Measurements from ENCODE around the gene TMIGD2.

DNA sequence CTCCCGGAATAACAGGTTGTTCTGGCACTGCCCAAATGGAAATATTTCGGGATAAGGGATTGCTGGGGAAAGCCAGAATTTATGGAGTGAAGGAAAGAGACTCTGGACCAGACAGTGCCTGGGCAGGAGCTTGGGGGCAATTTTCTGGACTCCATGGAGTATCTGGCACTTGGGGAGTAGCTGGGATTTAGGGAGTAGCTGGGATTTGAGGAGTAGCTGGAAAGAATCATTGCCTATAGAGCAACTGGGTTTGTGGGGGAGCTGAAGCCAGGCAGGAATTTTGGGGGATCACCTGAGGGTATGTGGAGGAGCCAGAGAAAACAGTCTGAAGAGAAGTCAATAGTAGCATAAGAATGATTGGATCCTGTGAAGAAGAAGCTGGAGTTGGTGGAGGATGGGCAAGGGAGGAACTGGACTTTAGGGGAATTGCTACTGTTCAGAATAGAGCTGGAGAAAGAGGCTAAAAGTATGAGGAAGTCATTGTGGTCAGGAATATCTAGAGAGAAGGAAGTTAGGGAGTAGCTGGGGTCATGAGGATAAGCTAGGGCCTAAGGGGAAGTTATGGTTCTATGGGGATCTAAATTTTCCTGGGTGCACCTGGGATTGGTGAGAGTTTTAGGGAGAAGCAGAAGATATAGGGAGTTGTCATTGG, 17.0 kb upstream of the TMIGD2 start:
- TF ChIP-seq, protein P1, sequence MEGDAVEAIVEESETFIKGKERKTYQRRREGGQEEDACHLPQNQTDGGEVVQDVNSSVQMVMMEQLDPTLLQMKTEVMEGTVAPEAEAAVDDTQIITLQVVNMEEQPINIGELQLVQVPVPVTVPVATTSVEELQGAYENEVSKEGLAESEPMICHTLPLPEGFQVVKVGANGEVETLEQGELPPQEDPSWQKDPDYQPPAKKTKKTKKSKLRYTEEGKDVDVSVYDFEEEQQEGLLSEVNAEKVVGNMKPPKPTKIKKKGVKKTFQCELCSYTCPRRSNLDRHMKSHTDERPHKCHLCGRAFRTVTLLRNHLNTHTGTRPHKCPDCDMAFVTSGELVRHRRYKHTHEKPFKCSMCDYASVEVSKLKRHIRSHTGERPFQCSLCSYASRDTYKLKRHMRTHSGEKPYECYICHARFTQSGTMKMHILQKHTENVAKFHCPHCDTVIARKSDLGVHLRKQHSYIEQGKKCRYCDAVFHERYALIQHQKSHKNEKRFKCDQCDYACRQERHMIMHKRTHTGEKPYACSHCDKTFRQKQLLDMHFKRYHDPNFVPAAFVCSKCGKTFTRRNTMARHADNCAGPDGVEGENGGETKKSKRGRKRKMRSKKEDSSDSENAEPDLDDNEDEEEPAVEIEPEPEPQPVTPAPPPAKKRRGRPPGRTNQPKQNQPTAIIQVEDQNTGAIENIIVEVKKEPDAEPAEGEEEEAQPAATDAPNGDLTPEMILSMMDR (IDR thresholded peaks at IDR 0.05) = no peak
- no peak for TF ChIP-seq EZH2 (IDR thresholded peaks at IDR 0.05)

Data from neural progenitor cell (in vitro differentiated cells).